GM12891 (cell line): ENCODE results near the gene GHRL.

Experiments
- PAX5 ChIP-seq: IDR thresholded peaks from 2 replicates; pipeline ENCODE4 v1.6.1; 2011; ENCODE audit warnings: low read length, moderate library complexity, mild to moderate bottlenecking; ENCODE audit not compliant: insufficient read depth, severe bottlenecking
- POLR2A ChIP-seq: IDR thresholded peaks from 2 replicates; pipeline ENCODE4 v1.6.1; 2011; ENCODE audit warnings: low read depth, low read length, control low read depth
- POLR2AphosphoS5 ChIP-seq: IDR thresholded peaks from 2 replicates; pipeline ENCODE4 v1.6.1; 2011; ENCODE audit warnings: low read depth, low read length, control low read depth
- POU2F2 ChIP-seq: IDR thresholded peaks from 2 replicates; pipeline ENCODE4 v1.6.1; 2011; ENCODE audit warnings: low read depth, mild to moderate bottlenecking, control low read depth, low read length, moderate library complexity
- SPI1 ChIP-seq: IDR thresholded peaks from 2 replicates; pipeline ENCODE4 v1.6.1; 2011; ENCODE audit warnings: low read depth, low read length, control low read depth
- TAF1 ChIP-seq: IDR thresholded peaks from 2 replicates; pipeline ENCODE4 v1.6.1; 2011; ENCODE audit warnings: low read depth, low read length, control low read depth

DNA sequence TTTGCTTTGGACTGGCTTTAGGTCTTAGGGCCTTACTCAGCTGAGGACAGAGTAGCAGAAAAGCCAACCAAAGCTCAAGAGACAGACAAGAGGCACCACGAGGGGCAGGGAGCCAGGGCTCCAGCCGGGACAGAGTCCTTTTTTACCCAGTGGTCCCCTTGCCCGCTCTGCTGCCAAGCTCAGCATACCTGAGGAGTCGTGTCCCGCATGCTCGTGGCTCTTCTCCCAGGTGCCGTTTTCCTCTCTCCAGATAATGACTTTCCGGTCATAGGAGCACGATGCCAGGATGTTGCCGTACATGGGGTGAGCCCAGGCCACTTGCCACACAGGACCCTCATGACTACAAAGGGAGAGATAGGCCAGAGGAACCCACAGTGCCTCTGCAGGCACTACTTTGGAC is 19.6 kb upstream of the GHRL start:
- no peak for TF ChIP-seq POLR2A
- TF ChIP-seq POLR2AphosphoS5, result no peak; the same call in 1 of the 2 replicates
- TF ChIP-seq TAF1, result no peak
- no peak for TF ChIP-seq PAX5
- no peak for TF ChIP-seq SPI1
- no peak for TF ChIP-seq POU2F2
